Measurements from ENCODE around the gene BCL2.

BCL2 gene

GRCh38 chr18:63154350-63155152 is 165.0 kb downstream of the BCL2 start:
- DNase-seq: no peak

DNA sequence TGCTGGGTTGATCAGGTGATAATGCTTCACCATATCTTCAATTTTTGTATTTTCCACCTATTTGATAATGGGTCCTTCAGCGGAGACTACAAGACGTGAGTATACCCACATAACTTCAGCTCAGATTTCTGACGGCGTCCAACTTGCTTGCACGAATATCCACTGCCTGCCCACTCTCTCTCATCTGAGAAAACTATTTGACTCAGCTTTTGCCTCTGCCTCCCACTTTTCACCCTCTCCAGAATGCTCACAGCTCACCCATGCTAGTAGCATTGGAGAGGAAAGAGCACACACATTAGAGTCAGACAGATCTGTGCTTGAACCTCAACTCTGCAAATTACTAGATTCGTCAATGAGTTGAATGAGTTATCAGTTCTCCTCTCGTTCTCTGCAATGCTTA is 166.8 kb downstream of the BCL2 start:
- no peak for DNase-seq

- no peak for DNase-seq
Measured at GRCh38 chr18:63152096-63152495, 167.5 kb downstream of the BCL2 start.

GRCh38 chr18:63151539-63151938 is 168.0 kb downstream of the BCL2 start:
- no peak for DNase-seq

DNA sequence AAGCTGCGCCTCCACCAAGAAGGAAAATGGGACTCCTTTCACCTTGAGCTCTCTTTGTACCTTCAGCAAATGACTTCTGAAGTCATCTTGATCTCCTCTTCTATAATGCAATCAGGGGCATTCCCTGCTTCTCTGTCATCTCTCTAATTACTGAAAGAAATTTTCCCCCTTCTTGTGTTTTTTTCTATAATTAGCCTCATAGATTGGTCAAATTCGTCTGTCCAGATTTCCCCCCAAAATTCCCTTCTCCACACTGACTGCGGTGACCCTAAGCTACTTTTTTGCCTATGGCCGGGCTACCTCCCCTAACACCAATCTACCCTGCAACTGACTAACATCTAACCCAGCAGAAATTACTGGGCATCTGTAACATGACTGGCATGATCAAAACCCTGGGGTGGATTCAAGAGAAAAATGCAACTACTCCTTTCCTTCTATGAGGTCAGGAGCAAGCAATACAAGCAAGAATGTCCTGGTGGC is 168.6 kb downstream of the BCL2 start:
- DNase-seq: no peak

DNA sequence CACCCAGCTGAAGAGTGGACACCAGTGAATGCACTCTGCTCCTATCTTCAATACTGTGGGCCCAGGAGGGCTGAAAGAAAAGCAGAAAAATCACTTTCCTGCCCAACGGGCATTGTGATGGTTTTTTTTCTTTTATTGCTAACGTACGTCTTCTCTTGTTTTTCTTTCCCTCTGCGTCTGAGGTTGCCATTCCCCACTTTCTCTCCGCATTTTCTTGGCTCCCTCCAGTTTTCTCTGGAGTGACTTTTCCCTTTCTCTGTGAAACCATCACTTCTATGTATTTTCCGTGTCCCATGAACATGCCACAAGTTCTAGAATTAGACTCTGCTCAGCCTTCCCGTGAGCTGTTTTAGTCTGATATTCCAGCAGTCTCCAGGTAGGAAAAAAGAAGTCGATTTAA is 169.2 kb downstream of the BCL2 start:
- no peak for DNase-seq

DNA sequence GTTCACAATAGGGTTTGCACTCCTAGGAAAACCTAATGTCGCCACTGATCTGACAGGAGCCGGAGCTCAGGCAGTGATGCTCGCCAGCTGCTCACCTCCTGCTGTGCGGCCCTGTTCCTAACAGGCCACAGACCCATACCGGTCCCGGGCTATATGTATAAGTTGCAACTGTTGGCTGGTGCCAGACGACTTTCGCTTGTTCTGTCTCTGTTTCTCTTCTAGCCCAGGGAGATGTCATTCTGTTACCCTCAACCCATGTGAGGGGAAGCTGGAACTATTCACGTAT is 170.3 kb downstream of the BCL2 start:
- no peak for DNase-seq

DNA sequence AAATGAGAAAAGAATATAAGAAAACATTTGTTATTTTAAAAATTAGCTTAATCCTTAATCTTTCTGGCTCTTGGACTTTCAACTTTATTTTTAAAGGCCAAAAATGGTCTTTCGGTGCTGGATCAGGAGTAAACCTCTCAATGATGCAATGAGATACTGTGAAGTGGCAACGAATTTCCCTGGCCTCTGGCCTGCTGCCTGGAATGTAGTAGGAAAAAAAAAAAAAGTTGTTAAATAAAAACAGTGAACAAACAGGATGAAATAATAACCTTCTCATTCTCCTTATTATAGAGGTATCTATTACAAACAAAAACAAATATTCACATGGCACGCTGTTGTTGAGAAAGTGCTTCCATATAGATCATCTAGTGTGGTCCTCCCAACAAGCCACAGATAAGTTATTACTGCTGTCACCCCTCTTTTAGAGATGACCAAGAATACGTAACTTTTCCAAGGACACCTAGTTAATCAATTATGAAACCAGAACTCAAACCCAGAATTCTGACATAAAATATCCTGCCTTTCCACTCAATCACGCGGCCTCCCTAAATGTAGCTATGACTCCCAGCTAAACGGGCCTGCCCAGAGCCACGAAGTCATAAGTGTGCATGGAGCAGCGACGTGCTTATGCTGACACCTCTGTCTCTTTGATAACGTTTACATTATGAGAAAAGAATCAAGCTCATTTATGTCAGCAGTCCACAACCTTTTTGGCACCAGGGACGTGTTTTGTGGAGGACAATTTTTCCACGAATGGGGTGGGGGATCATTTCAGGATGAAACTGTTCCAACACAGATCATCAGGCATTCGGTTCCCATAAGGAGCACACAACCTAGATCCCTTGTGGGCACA is 170.9 kb downstream of the BCL2 start:
- DNase-seq: no peak

- no peak for DNase-seq
Measured at GRCh38 chr18:63147973-63148372, 171.6 kb downstream of the BCL2 start.

- DNase-seq: no peak
Measured at GRCh38 chr18:63146828-63147409, 172.7 kb downstream of the BCL2 start.

GRCh38 chr18:63145851-63146555 is 173.6 kb downstream of the BCL2 start:
- no peak for DNase-seq

DNA sequence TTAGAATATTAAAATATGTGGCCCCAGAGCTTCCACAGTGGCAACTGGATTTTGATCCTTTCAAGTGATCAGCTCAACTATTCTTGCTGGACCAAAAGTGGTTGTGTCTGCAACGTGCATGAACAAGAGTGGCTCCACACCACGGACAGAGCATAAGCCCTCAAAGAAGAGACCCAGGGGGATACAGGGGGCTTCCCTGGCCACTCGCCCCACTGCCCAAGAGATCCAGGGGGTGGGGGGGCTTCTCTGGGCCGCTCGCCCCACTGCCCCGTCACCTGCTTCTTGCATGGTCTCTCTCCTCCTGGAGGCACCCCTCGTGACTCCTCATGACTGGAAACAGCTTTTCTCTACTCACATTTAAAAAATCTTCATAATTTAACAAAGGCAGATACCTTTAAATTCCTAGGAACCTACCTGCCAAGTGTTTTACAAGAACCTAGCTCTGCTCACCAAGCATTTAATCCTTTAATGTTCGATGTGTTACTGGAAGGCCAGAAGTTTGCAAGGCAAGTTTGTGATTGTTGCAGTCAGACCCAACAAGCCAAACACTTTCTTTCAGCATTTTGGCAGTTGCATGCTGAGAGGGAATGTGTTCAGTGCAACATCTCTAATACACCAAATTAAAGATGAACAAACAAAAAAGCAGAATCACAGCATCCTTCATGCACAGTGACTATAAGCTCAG is 174.3 kb downstream of the BCL2 start:
- DNase-seq: no peak

- DNase-seq: no peak
Measured at GRCh38 chr18:63144748-63145147, 174.8 kb downstream of the BCL2 start.

DNA sequence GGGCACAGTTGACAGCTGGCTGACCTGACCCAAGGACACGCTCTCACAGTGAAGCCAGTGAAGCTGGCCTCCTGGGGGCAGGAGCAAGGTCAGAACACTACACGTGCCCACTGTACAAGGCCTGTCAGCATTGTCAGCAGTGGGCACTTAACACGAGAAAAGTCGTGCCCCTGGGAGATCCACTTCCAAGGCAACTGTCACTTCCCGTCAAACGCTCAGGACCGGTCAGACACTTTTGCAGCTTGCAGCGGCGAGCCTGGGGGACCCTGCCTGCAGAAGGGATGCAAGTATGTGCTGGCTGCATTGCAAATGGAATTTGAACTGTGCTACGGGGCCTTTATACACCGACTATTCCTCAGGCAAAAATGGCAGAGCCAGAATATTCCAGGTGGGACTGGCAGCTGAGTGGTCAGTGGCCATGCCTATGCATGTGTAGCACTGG is 176.2 kb downstream of the BCL2 start:
- no peak for DNase-seq

DNA sequence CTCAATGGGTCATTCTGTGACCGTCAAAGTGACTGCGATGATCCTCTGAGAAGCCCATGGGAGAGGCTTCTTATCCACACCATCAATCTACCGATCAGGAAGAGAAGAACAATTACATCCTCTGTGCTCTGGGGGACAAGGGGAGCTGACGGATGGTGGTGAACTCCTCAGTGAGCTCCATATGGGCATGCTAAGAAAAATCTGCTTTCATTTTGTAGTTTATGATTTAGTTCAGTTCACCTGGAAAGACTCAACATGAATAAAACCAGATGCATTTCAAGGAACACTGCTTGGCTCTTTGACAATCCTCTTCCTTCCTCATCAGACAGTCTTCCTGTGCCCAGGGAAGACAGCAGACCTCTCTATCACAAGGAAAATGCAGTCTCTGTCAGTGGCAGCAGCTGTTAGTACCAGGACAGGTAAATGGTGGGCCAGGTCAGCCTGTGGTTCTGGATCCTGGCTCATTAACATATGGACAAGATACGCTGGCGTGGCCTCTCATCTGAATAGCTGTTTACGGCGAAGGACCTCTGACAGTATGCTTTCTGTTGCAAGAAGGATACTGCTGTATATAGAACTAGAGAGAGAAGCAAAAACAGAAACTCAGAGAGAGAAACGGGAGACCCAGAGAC is 176.9 kb downstream of the BCL2 start:
- DNase-seq: no peak

- no peak for DNase-seq
Measured at GRCh38 chr18:63141778-63142176, 177.8 kb downstream of the BCL2 start.

DNA sequence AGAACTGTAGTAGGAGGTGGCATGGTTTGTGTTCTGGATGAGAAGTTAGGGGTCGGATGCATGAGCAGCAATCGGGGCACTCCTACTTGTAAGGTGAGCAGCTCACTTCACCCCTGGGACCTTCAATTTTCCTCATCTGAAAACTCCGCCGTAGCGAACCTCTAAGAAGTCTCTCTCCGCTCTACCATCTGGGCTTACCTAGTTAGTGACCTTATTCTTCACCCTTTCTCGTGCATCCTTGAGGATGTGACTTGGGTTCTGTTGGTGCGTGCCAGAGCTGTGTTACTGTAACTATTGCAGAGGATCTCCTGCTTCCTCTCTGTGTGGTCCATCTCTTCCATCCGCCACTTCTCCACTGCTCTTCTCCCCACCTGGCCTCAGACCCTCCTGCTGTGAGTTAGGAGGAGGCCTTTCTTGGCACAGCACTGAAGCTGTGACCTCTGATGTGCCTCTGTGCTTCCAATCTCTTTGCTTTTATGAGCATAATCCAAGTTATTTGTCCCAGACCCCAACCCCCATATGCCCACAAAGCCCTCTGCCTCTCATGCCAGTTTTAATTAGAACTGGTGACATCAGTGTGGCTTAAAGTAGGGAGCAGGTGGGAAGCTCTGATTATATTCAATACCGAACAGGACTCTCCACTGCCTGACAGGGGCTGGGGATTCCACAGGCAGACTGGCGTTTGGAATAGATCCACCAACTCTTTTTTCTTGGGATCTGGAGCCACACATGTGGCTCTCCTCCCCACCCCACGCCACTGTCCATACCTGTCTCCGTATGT is 178.4 kb downstream of the BCL2 start:
- no peak for DNase-seq

- DNase-seq: no peak
Measured at GRCh38 chr18:63140038-63140450, 179.5 kb downstream of the BCL2 start.

DNA sequence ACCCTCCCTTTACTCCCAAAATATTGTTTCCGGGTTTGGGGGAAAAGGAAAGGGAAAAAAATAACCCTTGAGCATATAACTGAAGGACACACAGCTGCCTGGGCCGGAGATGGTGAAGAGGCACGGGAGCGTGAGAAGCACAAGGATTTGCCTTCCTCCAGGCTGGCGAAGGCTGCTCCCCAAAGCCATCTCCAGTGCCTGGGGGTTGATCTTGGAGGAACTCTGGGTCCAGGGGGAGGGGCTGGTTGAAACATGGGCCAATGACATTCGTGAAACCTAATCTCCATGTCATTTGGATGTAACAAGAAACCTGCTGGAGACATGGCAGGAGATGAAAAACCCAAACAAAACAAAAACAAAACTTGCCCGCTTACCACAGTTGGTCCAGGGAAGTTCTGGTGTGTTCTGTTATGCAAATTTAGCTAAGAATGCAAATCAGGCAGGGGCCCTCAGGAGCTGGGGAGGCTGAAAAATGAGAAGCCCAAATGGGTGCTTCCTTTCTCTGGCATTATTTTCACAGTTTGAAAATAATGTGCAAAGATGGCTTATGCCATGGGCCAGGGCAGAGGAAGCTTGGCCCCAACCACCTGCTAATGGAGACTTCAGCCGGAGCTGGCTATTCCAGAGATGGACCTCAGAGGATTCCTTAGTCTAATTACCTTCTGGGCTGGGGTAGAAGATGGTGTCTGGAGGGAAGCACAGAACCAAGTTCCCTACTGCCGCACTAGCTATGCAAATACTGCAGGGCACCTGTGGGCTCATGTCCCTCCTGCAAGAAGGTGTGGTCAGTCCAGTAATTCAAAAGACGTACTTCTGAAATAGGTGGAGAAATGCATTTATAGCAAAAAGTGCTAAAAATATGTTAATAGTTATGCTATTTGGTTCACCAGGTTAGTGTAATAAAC is 180.9 kb downstream of the BCL2 start:
- no peak for DNase-seq

- DNase-seq: no peak
Measured at GRCh38 chr18:63137999-63138435, 181.6 kb downstream of the BCL2 start.

Measured in GOT3 (cell line).